ENCODE results near the gene SLC5A2. TPM values are rescaled to one million over a fixed set of nuclear protein-coding genes. Genes with fewer than 3 reads are reported as not detected.

SLC5A2 gene
- total and polyA plus RNA-seq, 2 donors (not counting 1 experiment from before 2014, with no cell fraction given): not detected

DNA sequence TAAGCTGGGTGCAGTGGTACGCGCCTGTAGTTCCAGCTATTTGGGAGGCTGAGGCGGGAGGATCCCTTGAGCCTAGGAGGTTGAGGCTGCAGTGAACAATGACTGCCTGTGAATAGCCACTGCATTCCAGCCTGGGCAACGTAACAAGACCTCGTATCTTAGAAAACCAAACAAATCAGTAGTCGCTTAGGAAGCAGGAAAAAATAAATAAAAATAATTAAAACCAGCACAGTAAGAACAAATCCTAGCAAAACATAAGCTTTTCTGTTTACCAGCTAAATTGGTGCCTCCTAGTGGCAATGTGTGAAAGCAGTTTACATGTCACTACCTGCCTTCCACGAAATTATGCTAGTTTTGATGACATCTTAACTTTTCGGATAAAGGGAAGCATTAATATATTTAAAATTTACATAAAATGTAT, 22.3 kb upstream of the SLC5A2 start:
- H3K4me2 ChIP-seq (ENCODE audit: extremely low read depth, insufficient read depth, low read length): peak overlapping the region; percentile 74
- peaks cover 8% of the 10 kb centered on the region for H3K4me1 ChIP-seq (ENCODE audit: control insufficient read depth, extremely low read depth, insufficient read depth, low read length)
- peaks cover 27% of the 10 kb centered on the region for H3K79me2 ChIP-seq (ENCODE audit: control insufficient read depth, insufficient read depth, low read length)
- H3K27me3 ChIP-seq (ENCODE audit: control insufficient read depth, insufficient read depth, low read length): no peaks in the 10 kb centered on the region
- no peak overlapping the region for H2AFZ ChIP-seq (ENCODE audit: low read length)
- TF ChIP-seq EZH2 (IDR thresholded peaks at IDR 0.05; ENCODE audit: low read length, missing control alignments): no peak
- TF ChIP-seq, protein P1, sequence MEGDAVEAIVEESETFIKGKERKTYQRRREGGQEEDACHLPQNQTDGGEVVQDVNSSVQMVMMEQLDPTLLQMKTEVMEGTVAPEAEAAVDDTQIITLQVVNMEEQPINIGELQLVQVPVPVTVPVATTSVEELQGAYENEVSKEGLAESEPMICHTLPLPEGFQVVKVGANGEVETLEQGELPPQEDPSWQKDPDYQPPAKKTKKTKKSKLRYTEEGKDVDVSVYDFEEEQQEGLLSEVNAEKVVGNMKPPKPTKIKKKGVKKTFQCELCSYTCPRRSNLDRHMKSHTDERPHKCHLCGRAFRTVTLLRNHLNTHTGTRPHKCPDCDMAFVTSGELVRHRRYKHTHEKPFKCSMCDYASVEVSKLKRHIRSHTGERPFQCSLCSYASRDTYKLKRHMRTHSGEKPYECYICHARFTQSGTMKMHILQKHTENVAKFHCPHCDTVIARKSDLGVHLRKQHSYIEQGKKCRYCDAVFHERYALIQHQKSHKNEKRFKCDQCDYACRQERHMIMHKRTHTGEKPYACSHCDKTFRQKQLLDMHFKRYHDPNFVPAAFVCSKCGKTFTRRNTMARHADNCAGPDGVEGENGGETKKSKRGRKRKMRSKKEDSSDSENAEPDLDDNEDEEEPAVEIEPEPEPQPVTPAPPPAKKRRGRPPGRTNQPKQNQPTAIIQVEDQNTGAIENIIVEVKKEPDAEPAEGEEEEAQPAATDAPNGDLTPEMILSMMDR (conservative IDR thresholded peaks at IDR 0.05 in 1 of 2, IDR thresholded peaks at IDR 0.05 in 1 of 2; ENCODE audit: low read depth in 1 of 2, low read length in 2 of 2): peak; percentile 53 to 80
- H3K9me3 ChIP-seq (ENCODE audit: control insufficient read depth, insufficient read depth, low read depth, low read length): no peaks in the 10 kb centered on the region
- H3K4me3 ChIP-seq (replicated peaks in 1 of 4; ENCODE audit: control extremely low read depth in 1 of 4, insufficient read depth in 1 of 4, low read depth in 3 of 4, low read length in 4 of 4): peak overlapping the region; percentile 42 to 80 (median 62)
- H3K36me3 ChIP-seq (ENCODE audit: control insufficient read depth, insufficient read depth, low read length): peaks cover 14% of the 10 kb centered on the region
- peak; percentile 50 to 73 for DNase-seq (ENCODE audit: low read depth in 2 of 2)
- H4K20me1 ChIP-seq (ENCODE audit: control insufficient read depth, extremely low read depth, insufficient read depth, low read length): no peaks in the 10 kb centered on the region
- no peak overlapping the region for H3K9ac ChIP-seq (ENCODE audit: insufficient read depth, low read length)
- peak overlapping the region; percentile 100 for H3K27ac ChIP-seq (ENCODE audit: insufficient read depth, low read length)

DNA sequence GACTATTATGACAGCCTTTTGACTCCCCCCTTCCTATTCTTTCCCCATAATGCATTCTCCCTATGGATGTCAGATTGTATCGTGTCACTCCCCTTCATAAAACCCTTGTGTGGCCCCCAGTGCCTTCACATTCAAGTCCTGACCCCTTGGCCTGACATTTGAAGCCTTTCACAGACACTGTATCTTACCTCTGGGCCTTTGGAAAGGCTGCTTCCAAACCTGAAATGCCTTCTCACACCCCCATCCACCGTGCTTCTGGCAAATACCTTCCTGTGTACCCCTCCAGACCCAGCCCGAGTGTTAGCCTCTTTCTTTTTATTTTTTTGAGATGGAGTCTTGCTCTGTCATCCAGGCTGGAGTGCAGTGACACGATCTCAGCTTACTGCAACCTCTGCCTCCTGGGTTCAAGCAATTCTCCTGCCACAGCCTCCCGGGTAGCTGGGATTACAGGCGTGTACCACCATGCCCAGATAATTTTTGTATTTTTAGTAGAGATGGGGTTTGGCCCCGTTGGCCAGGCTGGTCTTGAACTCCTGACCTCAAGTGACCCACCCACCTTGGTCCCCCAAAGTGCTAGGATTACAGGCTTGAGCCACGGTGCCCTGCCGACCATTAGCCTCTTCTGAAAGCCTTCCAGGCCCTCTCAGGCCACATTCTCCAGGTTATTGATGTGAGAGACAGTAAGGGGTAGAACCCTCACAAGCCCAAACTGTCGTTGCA, 21.6 kb upstream of the SLC5A2 start:
- Histone ChIP-seq H3K27me3 (ENCODE audit: control insufficient read depth, insufficient read depth, low read length) (no peaks in the 10 kb centered on the region), H3K9ac (ENCODE audit: insufficient read depth, low read length) (no peak overlapping the region), H2AFZ (ENCODE audit: low read length) (no peak overlapping the region), H3K9me3 (ENCODE audit: control insufficient read depth, insufficient read depth, low read depth, low read length) (no peaks in the 10 kb centered on the region), H3K79me2 (ENCODE audit: control insufficient read depth, insufficient read depth, low read length) (peaks cover 21% of the 10 kb centered on the region), H4K20me1 (ENCODE audit: control insufficient read depth, extremely low read depth, insufficient read depth, low read length) (no peaks in the 10 kb centered on the region), H3K4me3 (replicated peaks in 1 of 4; ENCODE audit: control extremely low read depth in 1 of 4, insufficient read depth in 1 of 4, low read depth in 3 of 4, low read length in 4 of 4) (no peak overlapping the region), H3K4me1 (ENCODE audit: control insufficient read depth, extremely low read depth, insufficient read depth, low read length) (peaks cover 8% of the 10 kb centered on the region), H3K36me3 (ENCODE audit: control insufficient read depth, insufficient read depth, low read length) (peaks cover 16% of the 10 kb centered on the region), H3K4me2 (ENCODE audit: extremely low read depth, insufficient read depth, low read length) (no peak overlapping the region), H3K27ac (ENCODE audit: insufficient read depth, low read length) (no peak overlapping the region)
- TF ChIP-seq EZH2 (IDR thresholded peaks at IDR 0.05; ENCODE audit: low read length, missing control alignments): no peak
- TF ChIP-seq, protein P1 (conservative IDR thresholded peaks at IDR 0.05 in 1 of 2, IDR thresholded peaks at IDR 0.05 in 1 of 2; ENCODE audit: low read depth in 1 of 2, low read length in 2 of 2): no peak
- no peak for DNase-seq (ENCODE audit: low read depth in 2 of 2)

DNA sequence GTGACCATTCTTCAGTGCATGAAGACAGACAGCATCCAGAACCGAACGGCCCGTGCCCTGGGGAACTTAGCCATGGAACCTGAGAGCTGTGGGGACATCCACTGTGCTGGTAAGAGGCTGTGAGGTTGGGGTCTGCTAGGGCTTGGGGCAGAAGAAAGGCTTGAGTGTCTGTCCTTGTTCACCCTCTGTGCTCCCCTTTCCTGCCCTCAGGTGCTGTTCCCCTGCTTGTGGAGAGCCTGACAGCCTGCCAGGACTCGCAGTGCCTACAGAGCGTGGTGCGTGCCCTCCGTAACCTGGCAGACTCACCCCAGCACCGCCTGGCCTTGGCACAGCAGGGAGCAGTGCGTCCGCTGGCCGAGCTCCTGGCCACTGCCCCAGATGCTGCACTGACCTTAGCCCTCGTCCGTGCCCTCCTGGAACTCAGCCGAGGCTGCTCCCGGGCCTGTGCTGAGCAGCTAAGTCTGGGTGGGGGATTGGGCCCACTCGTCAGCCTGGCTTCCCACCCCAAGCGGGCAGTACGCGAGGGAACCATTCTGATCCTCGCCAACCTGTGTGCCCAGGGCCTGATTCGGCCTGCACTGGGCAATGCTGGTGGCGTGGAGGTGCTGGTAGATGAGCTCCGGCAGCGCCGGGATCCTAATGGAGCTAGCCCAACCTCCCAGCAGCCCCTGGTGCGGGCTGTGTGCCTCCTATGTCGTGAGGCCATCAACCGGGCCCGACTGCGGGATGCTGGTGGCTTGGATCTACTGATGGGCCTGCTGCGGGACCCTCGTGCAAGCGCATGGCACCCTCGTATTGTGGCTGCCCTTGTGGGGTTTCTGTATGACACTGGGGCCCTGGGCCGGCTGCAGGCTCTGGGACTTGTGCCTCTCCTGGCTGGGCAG, 20.8 kb upstream of the SLC5A2 start:
- H3K36me3 ChIP-seq (ENCODE audit: control insufficient read depth, insufficient read depth, low read length): peaks cover 22% of the 10 kb centered on the region
- H3K79me2 ChIP-seq (ENCODE audit: control insufficient read depth, insufficient read depth, low read length): peaks cover 13% of the 10 kb centered on the region
- TF ChIP-seq EZH2 (IDR thresholded peaks at IDR 0.05; ENCODE audit: low read length, missing control alignments): no peak
- TF ChIP-seq, protein P1 (conservative IDR thresholded peaks at IDR 0.05 in 1 of 2, IDR thresholded peaks at IDR 0.05 in 1 of 2; ENCODE audit: low read depth in 1 of 2, low read length in 2 of 2): no peak
- no peak overlapping the region for H3K27ac ChIP-seq (ENCODE audit: insufficient read depth, low read length)
- no peaks in the 10 kb centered on the region for H3K9me3 ChIP-seq (ENCODE audit: control insufficient read depth, insufficient read depth, low read depth, low read length)
- no peak overlapping the region for H3K4me2 ChIP-seq (ENCODE audit: extremely low read depth, insufficient read depth, low read length)
- peaks cover 8% of the 10 kb centered on the region for H3K4me1 ChIP-seq (ENCODE audit: control insufficient read depth, extremely low read depth, insufficient read depth, low read length)
- no peak for DNase-seq (ENCODE audit: low read depth in 2 of 2)
- no peak overlapping the region for H3K9ac ChIP-seq (ENCODE audit: insufficient read depth, low read length)
- H3K4me3 ChIP-seq (replicated peaks in 1 of 4; ENCODE audit: control extremely low read depth in 1 of 4, insufficient read depth in 1 of 4, low read depth in 3 of 4, low read length in 4 of 4): no peak overlapping the region
- H2AFZ ChIP-seq (ENCODE audit: low read length): no peak overlapping the region
- no peaks in the 10 kb centered on the region for H3K27me3 ChIP-seq (ENCODE audit: control insufficient read depth, insufficient read depth, low read length)
- H4K20me1 ChIP-seq (ENCODE audit: control insufficient read depth, extremely low read depth, insufficient read depth, low read length): no peaks in the 10 kb centered on the region
